ENCODE data around the gene RNASE8.

DNA sequence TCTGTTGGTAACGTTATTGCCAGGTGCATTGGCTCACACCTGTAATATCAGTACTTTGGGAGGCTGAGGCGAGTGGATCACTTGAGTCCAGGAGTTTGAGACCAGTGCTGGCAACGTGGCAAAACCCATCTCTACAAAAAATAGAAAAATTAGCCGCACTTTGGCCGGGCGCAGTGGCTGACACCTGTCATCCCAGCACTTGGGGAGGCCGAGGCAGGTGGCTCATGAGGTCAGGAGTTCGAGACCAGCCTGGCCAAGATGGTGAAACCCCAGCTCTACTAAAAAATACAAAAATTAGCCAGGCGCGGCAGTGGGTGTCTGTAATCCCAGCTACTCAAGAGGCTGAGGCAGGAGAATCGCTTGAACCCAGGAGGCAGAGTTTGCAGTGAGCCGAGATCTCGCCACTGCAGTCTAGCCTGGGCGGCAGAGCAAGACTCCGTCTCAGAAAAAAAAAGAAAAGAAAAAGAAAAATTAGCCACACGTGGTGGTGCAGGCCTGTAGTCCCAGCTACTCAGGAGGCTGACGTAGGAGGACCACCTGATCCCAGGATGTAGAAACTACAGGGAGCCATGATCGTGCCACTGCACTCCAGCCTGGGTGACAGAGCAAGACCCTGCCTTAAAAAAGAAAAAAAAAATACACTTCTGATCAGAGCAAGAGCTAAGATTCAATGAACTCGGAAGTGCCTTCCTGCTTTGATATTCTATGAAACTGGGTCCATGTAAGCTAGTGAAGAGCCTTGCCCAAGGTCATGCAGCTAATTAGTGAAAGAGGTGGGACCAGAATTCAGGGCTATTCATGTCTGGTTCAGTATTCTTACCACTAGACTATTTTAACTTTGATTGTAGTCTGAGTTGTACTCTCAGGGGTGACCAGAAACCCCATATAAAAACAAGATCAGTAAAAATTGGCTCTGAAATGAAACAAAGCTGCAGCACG lies 4.2 kb upstream of the RNASE8 start:
- TF ChIP-seq, protein P1, sequence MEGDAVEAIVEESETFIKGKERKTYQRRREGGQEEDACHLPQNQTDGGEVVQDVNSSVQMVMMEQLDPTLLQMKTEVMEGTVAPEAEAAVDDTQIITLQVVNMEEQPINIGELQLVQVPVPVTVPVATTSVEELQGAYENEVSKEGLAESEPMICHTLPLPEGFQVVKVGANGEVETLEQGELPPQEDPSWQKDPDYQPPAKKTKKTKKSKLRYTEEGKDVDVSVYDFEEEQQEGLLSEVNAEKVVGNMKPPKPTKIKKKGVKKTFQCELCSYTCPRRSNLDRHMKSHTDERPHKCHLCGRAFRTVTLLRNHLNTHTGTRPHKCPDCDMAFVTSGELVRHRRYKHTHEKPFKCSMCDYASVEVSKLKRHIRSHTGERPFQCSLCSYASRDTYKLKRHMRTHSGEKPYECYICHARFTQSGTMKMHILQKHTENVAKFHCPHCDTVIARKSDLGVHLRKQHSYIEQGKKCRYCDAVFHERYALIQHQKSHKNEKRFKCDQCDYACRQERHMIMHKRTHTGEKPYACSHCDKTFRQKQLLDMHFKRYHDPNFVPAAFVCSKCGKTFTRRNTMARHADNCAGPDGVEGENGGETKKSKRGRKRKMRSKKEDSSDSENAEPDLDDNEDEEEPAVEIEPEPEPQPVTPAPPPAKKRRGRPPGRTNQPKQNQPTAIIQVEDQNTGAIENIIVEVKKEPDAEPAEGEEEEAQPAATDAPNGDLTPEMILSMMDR (IDR thresholded peaks at IDR 0.05; ENCODE audit: control extremely low read depth in 1 of 3, insufficient read depth in 1 of 3, low read depth in 1 of 3, low read length in 3 of 3), result no peak
- no peak for TF ChIP-seq POLR2A (IDR thresholded peaks at IDR 0.05; ENCODE audit: control extremely low read depth in 1 of 2, low read depth in 2 of 2, low read length in 2 of 2)
